Endothelial cell of umbilical vein (primary cell): ENCODE data around the gene FKBP6. TPM values are rescaled to one million over a fixed set of nuclear protein-coding genes. Genes with fewer than 3 reads are reported as not detected.
"Not testable (repeated sequence)": the region's sequence is repeated elsewhere in the genome, so short reads cannot be mapped to it uniquely, and the experiment has no call there.

Source experiments
- BruUV-seq: library from RNA; stranded (reverse); fragments of 400-500 nt; replicated peaks from 2 replicates; lab custom pipeline; 2021; lab: Mats Ljungman, UMichigan
- CTCF ChIA-PET: fragments of 300-600, 350-600 bp; sonication (Branson Sonifier 250); formaldehyde crosslinking; loops from one replicate; lab custom pipeline; 2021; ENCODE audit warnings: antibody characterized with exemption, inconsistent platforms; lab: Charles Lee
- POLR2A ChIA-PET: fragments of 300-600, 350-600 bp; sonication (Branson Sonifier 250); formaldehyde crosslinking; loops from one replicate; lab custom pipeline; 2021; ENCODE audit warnings: antibody characterized with exemption, inconsistent platforms; lab: Charles Lee
- DNase-seq: peaks from one replicate; pipeline ENCODE4 v3.0.0-alpha.2; 2011; ENCODE audit warnings: low read depth, low spot score
- FAIRE-seq: peaks from 2 replicates; lab custom pipeline; 2011; peaks lifted over from hg19 to GRCh38; lab: Jason Lieb, UNC
- H2AFZ ChIP-seq: 2 replicates; pipeline ENCODE4 v1.6.0; 2012; ENCODE audit warnings: low read depth, low read length, control low read depth, inconsistent platforms
- H3K27ac ChIP-seq: 2 replicates; pipeline ENCODE4 v1.5.1; 2011; ENCODE audit warnings: low read depth, mild to moderate bottlenecking, control low read depth, low read length, moderate library complexity; ENCODE audit not compliant: insufficient read depth
- H3K27me3 ChIP-seq, 2 experiments: 2 replicates each; pipeline versions ENCODE4 v1.6.0 to v1.6.1; 2011; ENCODE audit warnings: low read length in 2 of 2, mixed read lengths in 1 of 2; ENCODE audit not compliant: control insufficient read depth in 2 of 2, insufficient read depth in 2 of 2
- H3K36me3 ChIP-seq, 2 experiments: 2 replicates in 1 of 2; 3 replicates in 1 of 2; pipeline ENCODE4 v1.5.1; 2011; ENCODE audit warnings: low read length in 2 of 2, mild to moderate bottlenecking in 1 of 2, moderate library complexity in 1 of 2; ENCODE audit not compliant: control insufficient read depth in 2 of 2, insufficient read depth in 2 of 2; ENCODE audit errors: extremely low read depth in 1 of 2
- H3K4me1 ChIP-seq: 3 replicates; pipeline ENCODE4 v1.5.1; 2011; ENCODE audit warnings: mild to moderate bottlenecking, low read length; ENCODE audit not compliant: control insufficient read depth, insufficient read depth; ENCODE audit errors: extremely low read depth
- H3K4me2 ChIP-seq: 2 replicates; pipeline ENCODE4 v1.6.1; 2011; ENCODE audit warnings: low read length, control low read depth, mixed read lengths; ENCODE audit not compliant: insufficient read depth
- H3K4me3 ChIP-seq, 3 experiments: fragments of 200-600 bp in 1 of 3; sonication (generic), shearing (Covaris generic) in 1 of 3; replicated peaks in 1 of 3; 2 replicates each; pipeline ENCODE4 v1.5.1; 2011 to 2016; ENCODE audit warnings: control low read depth in 3 of 3, low read length in 3 of 3, mild to moderate bottlenecking in 2 of 3, inconsistent platforms in 1 of 3, low read depth in 1 of 3, moderate library complexity in 1 of 3; ENCODE audit not compliant: insufficient read depth in 1 of 3
- H3K79me2 ChIP-seq: 2 replicates; pipeline ENCODE4 v1.6.0; 2012; ENCODE audit warnings: low read length, inconsistent platforms; ENCODE audit not compliant: control insufficient read depth, insufficient read depth
- H3K9ac ChIP-seq: replicated peaks from 2 replicates; pipeline ENCODE3; 2011; ENCODE audit warnings: low read length, control low read depth; ENCODE audit not compliant: insufficient read depth; ENCODE audit errors: extremely low read depth
- H3K9me1 ChIP-seq: replicated peaks from 3 replicates; pipeline ENCODE4 v1.6.0; 2011; ENCODE audit warnings: mild to moderate bottlenecking, low read length; ENCODE audit not compliant: control insufficient read depth, insufficient read depth; ENCODE audit errors: extremely low read depth
- H3K9me3 ChIP-seq: replicated peaks from 2 replicates; pipeline ENCODE4 v1.5.1; 2012; ENCODE audit warnings: low read length, inconsistent platforms; ENCODE audit not compliant: control insufficient read depth, insufficient read depth
- H4K20me1 ChIP-seq: replicated peaks from 2 replicates; pipeline ENCODE3; 2011; ENCODE audit warnings: mild to moderate bottlenecking, low read length; ENCODE audit not compliant: control insufficient read depth, insufficient read depth; ENCODE audit errors: extremely low read depth
- EZH2 ChIP-seq: IDR thresholded peaks from 2 replicates; pipeline ENCODE4 v1.6.1; 2012; ENCODE audit warnings: borderline replicate concordance, low read depth, mild to moderate bottlenecking, moderate library complexity, low read length, inconsistent platforms; ENCODE audit not compliant: severe bottlenecking
- FOS ChIP-seq: IDR thresholded peaks from 2 replicates; pipeline ENCODE4 v1.6.1; 2011; ENCODE audit warnings: mild to moderate bottlenecking, low read length, moderate library complexity, borderline replicate concordance; ENCODE audit not compliant: insufficient read depth
- GATA2 ChIP-seq: IDR thresholded peaks from 2 replicates; pipeline ENCODE4 v1.7.0; 2011; ENCODE audit warnings: low read depth, mild to moderate bottlenecking, moderate library complexity, mixed read lengths, low read length; ENCODE audit not compliant: insufficient read length, insufficient read depth
- JUN ChIP-seq: IDR thresholded peaks from 2 replicates; pipeline ENCODE4 v1.6.1; 2011; ENCODE audit warnings: borderline replicate concordance, low read depth; ENCODE audit not compliant: insufficient read length, insufficient read depth
- MYC ChIP-seq: IDR thresholded peaks from one replicate; pipeline ENCODE4 v1.6.1; 2011; ENCODE audit warnings: mild to moderate bottlenecking, low read depth, low read length
- POLR2A ChIP-seq: IDR thresholded peaks from 2 replicates; pipeline ENCODE4 v1.6.1; 2012; ENCODE audit warnings: low read depth, mild to moderate bottlenecking, control low read depth, low read length
- POLR2AphosphoS5 ChIP-seq: IDR thresholded peaks from 2 replicates; pipeline ENCODE4 v1.6.1; 2012; ENCODE audit warnings: low read depth, mild to moderate bottlenecking, control low read depth, low read length, moderate library complexity; ENCODE audit not compliant: insufficient read depth
- dilution Hi-C: fragments of 300-500 bp; cut with MboI; formaldehyde crosslinking; loops from one replicate; pipeline ENCODE4 v1.15.0; 2019; ENCODE audit warnings: low sequenced_read_pairs; ENCODE audit not compliant: extremely low pct_ligation_motif_present
- intact Hi-C: fragments of 100-400 bp; cut with micrococcal nuclease; formaldehyde crosslinking; loops from one replicate; pipeline ENCODE4 v1.10.0; 2022
- polyA plus RNA-seq, 4 experiments: library from polyadenylated mRNA; depleted of rRNA in 3 of 4; stranded (reverse) in 3 of 4; unstranded in 1 of 4; fragments of >200 nt; gene quantifications; 2 replicates each; pipeline versions ENCODE4 v1.2.1 to v1.2.3, GENCODE V29; 2011 to 2012; ENCODE audit warnings: missing spikeins in 1 of 4
- total RNA-seq: library from RNA; stranded (reverse); gene quantifications from 2 replicates; pipeline ENCODE4 v1.2.3, GENCODE V29; 2021
- TF ChIP-seq, protein P1 (sequence below): IDR thresholded peaks from 2 replicates; pipeline ENCODE4 v1.6.1; 2011; ENCODE audit not compliant: insufficient read depth, insufficient read length
- TF ChIP-seq, protein P2 (sequence below), 2 donors: IDR thresholded peaks; 1 replicate in 1 of 2; 2 replicates in 1 of 2; pipeline ENCODE4 v1.5.1; 2011; ENCODE audit warnings: low read length in 2 of 2, mild to moderate bottlenecking in 2 of 2, moderate library complexity in 2 of 2, control low read depth in 1 of 2, inconsistent platforms in 1 of 2, low read depth in 1 of 2; ENCODE audit not compliant: insufficient read depth in 1 of 2; ENCODE audit errors: extremely low read depth in 1 of 2

Gene FKBP6
- total and polyA plus RNA-seq, 2 donors (not counting 3 experiments of a cell fraction or from before 2014, with no cell fraction given), result 0.04 TPM; not detected in 1

DNA sequence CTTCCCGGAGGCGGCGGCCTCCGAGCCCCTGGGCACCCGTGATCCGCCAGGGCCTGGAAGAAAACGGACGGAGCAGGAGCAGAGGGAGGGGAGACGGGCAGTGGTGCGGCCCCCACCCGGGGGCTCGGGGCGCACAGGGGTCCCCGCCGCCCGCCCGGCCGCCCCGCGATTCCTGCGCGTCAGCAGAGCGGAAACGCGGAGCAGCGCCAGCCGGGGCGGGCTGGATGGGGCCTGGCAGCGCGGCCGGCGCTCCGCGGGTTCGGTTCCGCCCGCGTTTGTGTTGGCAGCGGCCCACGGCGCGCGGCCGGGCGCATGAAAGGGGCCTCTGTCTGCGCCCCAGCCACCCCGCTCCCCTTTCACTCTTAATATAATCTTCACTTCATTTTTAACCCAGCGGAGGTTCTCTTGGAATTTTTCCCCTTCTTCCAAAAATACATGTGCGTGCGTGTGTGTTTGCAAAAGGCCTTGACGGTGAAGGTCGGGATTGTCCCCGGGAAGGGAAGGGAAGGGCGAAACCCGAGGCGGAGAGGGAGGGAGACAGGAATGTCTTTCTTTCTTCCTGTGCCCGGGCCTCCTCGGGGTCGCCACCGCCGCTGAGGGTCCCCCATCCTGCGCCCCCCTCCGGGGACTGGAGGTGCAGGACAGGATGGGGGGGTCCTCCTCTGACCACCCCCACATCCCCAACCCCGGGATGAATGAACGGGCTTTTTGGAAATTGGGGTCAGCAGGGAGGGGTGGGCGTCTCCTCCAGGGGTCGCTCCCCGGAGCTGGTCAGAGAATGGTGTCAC is 49.6 kb downstream of the FKBP6 start:
- not testable (repeated sequence) for FAIRE-seq, H3K4me2 ChIP-seq

DNA sequence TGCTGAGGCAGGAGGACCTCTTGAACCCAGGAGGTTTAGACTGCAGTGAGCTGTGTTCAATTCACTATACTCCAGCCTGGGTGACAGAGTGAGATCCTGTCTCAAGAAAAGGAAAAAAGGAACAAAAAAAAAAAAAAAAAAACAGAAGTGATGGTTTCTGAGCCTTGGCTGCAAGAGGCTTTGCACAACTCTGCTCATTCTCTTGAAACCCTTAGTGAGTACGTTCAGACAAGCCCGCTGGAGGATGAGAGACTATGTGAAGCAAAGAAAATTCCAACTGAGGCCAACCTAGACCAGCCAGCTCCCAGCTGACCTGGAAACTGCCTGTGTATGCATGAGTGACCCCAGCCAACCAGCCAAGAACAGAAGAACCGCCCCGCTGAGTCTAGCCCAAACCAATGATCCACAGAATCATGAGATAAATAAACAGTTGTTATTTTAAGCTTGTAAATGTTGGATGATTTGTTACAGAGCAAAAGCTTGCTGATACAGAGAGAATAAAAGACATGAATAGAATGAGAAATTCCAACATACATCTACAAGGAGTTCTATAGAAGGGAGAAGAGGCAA is 55.1 kb downstream of the FKBP6 start:
- ChIA-PET POLR2A (interaction anchor here (0.6 kb wide), 1 partner anchor 12 kb away, joined by 3 read pairs; no protein-coding TSS in a partner anchor), CTCF (interaction anchor here (0.6 kb wide), 1 partner anchor 11 kb away, joined by 3 read pairs; no protein-coding TSS in a partner anchor)
- no peak for TF ChIP-seq EZH2
- TF ChIP-seq MYC, result no peak
- TF ChIP-seq, protein P1, sequence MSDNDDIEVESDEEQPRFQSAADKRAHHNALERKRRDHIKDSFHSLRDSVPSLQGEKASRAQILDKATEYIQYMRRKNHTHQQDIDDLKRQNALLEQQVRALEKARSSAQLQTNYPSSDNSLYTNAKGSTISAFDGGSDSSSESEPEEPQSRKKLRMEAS, result no peak
- TF ChIP-seq JUN, result no peak
- TF ChIP-seq, protein P2, sequence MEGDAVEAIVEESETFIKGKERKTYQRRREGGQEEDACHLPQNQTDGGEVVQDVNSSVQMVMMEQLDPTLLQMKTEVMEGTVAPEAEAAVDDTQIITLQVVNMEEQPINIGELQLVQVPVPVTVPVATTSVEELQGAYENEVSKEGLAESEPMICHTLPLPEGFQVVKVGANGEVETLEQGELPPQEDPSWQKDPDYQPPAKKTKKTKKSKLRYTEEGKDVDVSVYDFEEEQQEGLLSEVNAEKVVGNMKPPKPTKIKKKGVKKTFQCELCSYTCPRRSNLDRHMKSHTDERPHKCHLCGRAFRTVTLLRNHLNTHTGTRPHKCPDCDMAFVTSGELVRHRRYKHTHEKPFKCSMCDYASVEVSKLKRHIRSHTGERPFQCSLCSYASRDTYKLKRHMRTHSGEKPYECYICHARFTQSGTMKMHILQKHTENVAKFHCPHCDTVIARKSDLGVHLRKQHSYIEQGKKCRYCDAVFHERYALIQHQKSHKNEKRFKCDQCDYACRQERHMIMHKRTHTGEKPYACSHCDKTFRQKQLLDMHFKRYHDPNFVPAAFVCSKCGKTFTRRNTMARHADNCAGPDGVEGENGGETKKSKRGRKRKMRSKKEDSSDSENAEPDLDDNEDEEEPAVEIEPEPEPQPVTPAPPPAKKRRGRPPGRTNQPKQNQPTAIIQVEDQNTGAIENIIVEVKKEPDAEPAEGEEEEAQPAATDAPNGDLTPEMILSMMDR (IDR thresholded peaks at IDR 0.05; ENCODE audit: extremely low read depth in 1 of 2, insufficient read depth in 1 of 2, low read depth in 1 of 2, low read length in 2 of 2), result no peak
- TF ChIP-seq POLR2AphosphoS5, result no peak
- no peak for TF ChIP-seq POLR2A
- TF ChIP-seq FOS, result no peak
- TF ChIP-seq GATA2, result no peak
- FAIRE-seq, result no peak
- Histone ChIP-seq H3K4me3 (no peak overlapping the region), H3K9me3 (no peaks in the 10 kb centered on the region), H3K4me1 (no peaks in the 10 kb centered on the region), H3K79me2 (no peaks in the 10 kb centered on the region), H2AFZ (no peak overlapping the region), H3K9me1 (no peaks in the 10 kb centered on the region), H3K27ac (no peak overlapping the region), H4K20me1 (no peaks in the 10 kb centered on the region), H3K4me2 (no peak overlapping the region), H3K27me3 (peaks cover 4 to 10% of the 10 kb centered on the region in 2 experiments), H3K36me3 (no peaks in the 10 kb centered on the region), H3K9ac (no peak overlapping the region)
- no peak for DNase-seq
- no TSS peak for BruUV-seq
- intact Hi-C loops (no loop called here), dilution Hi-C loops (no loop called here)

More for the DNA sequence above, 49.6 kb downstream of the FKBP6 start:
- H2AFZ ChIP-seq, CTCF ChIA-PET, dilution Hi-C loops, H3K9me3 ChIP-seq, H3K9ac ChIP-seq, BruUV-seq, DNase-seq, H4K20me1 ChIP-seq, H3K4me1 ChIP-seq, H3K27ac ChIP-seq, H3K9me1 ChIP-seq, H3K4me3 ChIP-seq, H3K79me2 ChIP-seq, intact Hi-C loops, POLR2A ChIA-PET, H3K36me3 ChIP-seq: not testable (repeated sequence)
- TF ChIP-seq EZH2, result peak; percentile 68
- H3K27me3 ChIP-seq, result peaks cover 13 to 18% of the 10 kb centered on the region in 2 experiments
